ENCODE measurements around the gene NPBWR2. TPM values are rescaled to one million over a fixed set of nuclear protein-coding genes. Genes with fewer than 3 reads are reported as not detected.

Gene NPBWR2
- total RNA-seq, 1 donor from 2014 or later: not detected

- peaks cover 5% of the 10 kb centered on the region for H3K9me3 Mint-ChIP-seq (ENCODE audit: low read depth)
- DNase-seq (ENCODE audit: low spot score, unreplicated experiment): no peak
- peak overlapping the region; percentile 24 for H3K4me3 Mint-ChIP-seq (ENCODE audit: low read depth)
- peaks cover 2% of the 10 kb centered on the region for H3K36me3 Mint-ChIP-seq (ENCODE audit: insufficient read depth)
- TF ChIP-seq CTCF (IDR thresholded peaks at IDR 0.05; ENCODE audit: unreplicated experiment): no peak
- H3K4me1 Mint-ChIP-seq (ENCODE audit: low read depth): peaks cover 10% of the 10 kb centered on the region
- H3K27me3 Mint-ChIP-seq: peaks cover 36% of the 10 kb centered on the region
- no peak overlapping the region for H3K27ac Mint-ChIP-seq
These were observed 6.2 kb downstream of the NPBWR2 start for GRCh38 chr20:64100946-64101688.

- peaks cover 5% of the 10 kb centered on the region for H3K9me3 Mint-ChIP-seq (ENCODE audit: low read depth)
- H3K4me3 Mint-ChIP-seq (ENCODE audit: low read depth): no peak overlapping the region
- no peak for DNase-seq (ENCODE audit: low spot score, unreplicated experiment)
- no peak overlapping the region for H3K27ac Mint-ChIP-seq
- H3K36me3 Mint-ChIP-seq (ENCODE audit: insufficient read depth): peaks cover 2% of the 10 kb centered on the region
- H3K27me3 Mint-ChIP-seq: peaks cover 31% of the 10 kb centered on the region
- H3K4me1 Mint-ChIP-seq (ENCODE audit: low read depth): peaks cover 10% of the 10 kb centered on the region
- no peak for TF ChIP-seq CTCF (IDR thresholded peaks at IDR 0.05; ENCODE audit: unreplicated experiment)
These were observed 6.8 kb downstream of the NPBWR2 start for GRCh38 chr20:64100566-64100888.

- peaks cover 31% of the 10 kb centered on the region for H3K27me3 Mint-ChIP-seq
- H3K36me3 Mint-ChIP-seq (ENCODE audit: insufficient read depth): peaks cover 2% of the 10 kb centered on the region
- DNase-seq (ENCODE audit: low spot score, unreplicated experiment): no peak
- peaks cover 5% of the 10 kb centered on the region for H3K9me3 Mint-ChIP-seq (ENCODE audit: low read depth)
- TF ChIP-seq CTCF (IDR thresholded peaks at IDR 0.05; ENCODE audit: unreplicated experiment): no peak
- no peak overlapping the region for H3K4me3 Mint-ChIP-seq (ENCODE audit: low read depth)
- H3K4me1 Mint-ChIP-seq (ENCODE audit: low read depth): peaks cover 10% of the 10 kb centered on the region
- H3K27ac Mint-ChIP-seq: no peak overlapping the region
These were observed 7.3 kb downstream of the NPBWR2 start for GRCh38 chr20:64099880-64100565.

- peaks cover 5% of the 10 kb centered on the region for H3K9me3 Mint-ChIP-seq (ENCODE audit: low read depth)
These were observed 8.1 kb downstream of the NPBWR2 start for GRCh38 chr20:64099086-64099786.

More at GRCh38 chr20:64099086-64099786, 8.1 kb downstream of the NPBWR2 start:
- Mint-ChIP-seq H3K4me3 (ENCODE audit: low read depth) (no peak overlapping the region), H3K27ac (no peak overlapping the region), H3K36me3 (ENCODE audit: insufficient read depth) (peaks cover 2% of the 10 kb centered on the region), H3K27me3 (peaks cover 31% of the 10 kb centered on the region), H3K4me1 (ENCODE audit: low read depth) (peaks cover 9% of the 10 kb centered on the region)
- DNase-seq (ENCODE audit: low spot score, unreplicated experiment): no peak
- no peak for TF ChIP-seq CTCF (IDR thresholded peaks at IDR 0.05; ENCODE audit: unreplicated experiment)

Data from progenitor cell of endocrine pancreas (in vitro differentiated cells).